GM12801 (cell line): Measurements from ENCODE around the gene TTYH2.

ENCODE experiments used
- CTCF ChIP-seq: IDR thresholded peaks from one replicate; pipeline ENCODE4 v1.5.1; 2011; ENCODE audit warnings: control low read depth; ENCODE audit not compliant: insufficient read length; ENCODE audit errors: extremely low read depth

The TTYH2 gene

GRCh38 chr17:74177018-74177450 lies 36.3 kb upstream of the TTYH2 start:
- no peak for TF ChIP-seq CTCF

GRCh38 chr17:74179576-74179975 lies 33.8 kb upstream of the TTYH2 start:
- no peak for TF ChIP-seq CTCF

- no peak for TF ChIP-seq CTCF
These were observed 33.0 kb upstream of the TTYH2 start for GRCh38 chr17:74180336-74180735.

GRCh38 chr17:74181341-74181740 lies 32.0 kb upstream of the TTYH2 start:
- TF ChIP-seq CTCF, result no peak

- no peak for TF ChIP-seq CTCF
These were observed 31.2 kb upstream of the TTYH2 start for GRCh38 chr17:74182041-74182723.

GRCh38 chr17:74183411-74183810 lies 30.0 kb upstream of the TTYH2 start:
- no peak for TF ChIP-seq CTCF

GRCh38 chr17:74185571-74186185 lies 27.7 kb upstream of the TTYH2 start:
- no peak for TF ChIP-seq CTCF
